ENCODE data around the gene RBM42. TPM values are rescaled to one million over a fixed set of nuclear protein-coding genes. Genes with fewer than 3 reads are reported as not detected.

The RBM42 gene
- total RNA-seq, 1 donor from 2014 or later, result 116 TPM

GRCh38 chr19:35641515-35642151 lies 12.8 kb downstream of the RBM42 start, which contains the start of gene ETV2:
TSS of gene ETV2 (plus strand) at chr19:35641745. CDS start at chr19:35642461, 716 bp downstream.
- Mint-ChIP-seq H3K4me3 (ENCODE audit: unreplicated experiment) (peak within 1 kb of the TSS; percentile 89), H3K4me1 (ENCODE audit: unreplicated experiment) (peaks cover 17% of the 10 kb centered on the region), H3K9me3 (ENCODE audit: unreplicated experiment) (no peaks in the 10 kb centered on the region), H3K27ac (ENCODE audit: unreplicated experiment) (peak within 1 kb of the TSS; percentile 52), H3K36me3 (ENCODE audit: low read depth, unreplicated experiment) (peaks cover 7% of the 10 kb centered on the region), H3K27me3 (ENCODE audit: unreplicated experiment) (peaks cover 26% of the 10 kb centered on the region)
- no peak for TF ChIP-seq CTCF (IDR thresholded peaks at IDR 0.05; ENCODE audit: unreplicated experiment)
- peak; percentile 68 for DNase-seq (ENCODE audit: low spot score)

- peak; percentile 48 for DNase-seq (ENCODE audit: low spot score)
- no peaks in the 10 kb centered on the region for H3K9me3 Mint-ChIP-seq (ENCODE audit: unreplicated experiment)
- peaks cover 17% of the 10 kb centered on the region for H3K4me1 Mint-ChIP-seq (ENCODE audit: unreplicated experiment)
- TF ChIP-seq CTCF (IDR thresholded peaks at IDR 0.05; ENCODE audit: unreplicated experiment), result no peak
- H3K27me3 Mint-ChIP-seq (ENCODE audit: unreplicated experiment), result peaks cover 26% of the 10 kb centered on the region
- H3K27ac Mint-ChIP-seq (ENCODE audit: unreplicated experiment), result peak overlapping the region; percentile 52
- peaks cover 7% of the 10 kb centered on the region for H3K36me3 Mint-ChIP-seq (ENCODE audit: low read depth, unreplicated experiment)
- H3K4me3 Mint-ChIP-seq (ENCODE audit: unreplicated experiment), result peak overlapping the region; percentile 89
These were observed 13.5 kb downstream of the RBM42 start for GRCh38 chr19:35642312-35642711.

GRCh38 chr19:35642798-35643254 lies 14.0 kb downstream of the RBM42 start:
- H3K27ac Mint-ChIP-seq (ENCODE audit: unreplicated experiment), result peak overlapping the region; percentile 72
- peaks cover 26% of the 10 kb centered on the region for H3K27me3 Mint-ChIP-seq (ENCODE audit: unreplicated experiment)
- TF ChIP-seq CTCF (IDR thresholded peaks at IDR 0.05; ENCODE audit: unreplicated experiment), result no peak
- peak; percentile 55 for DNase-seq (ENCODE audit: low spot score)
- peaks cover 7% of the 10 kb centered on the region for H3K36me3 Mint-ChIP-seq (ENCODE audit: low read depth, unreplicated experiment)
- peaks cover 17% of the 10 kb centered on the region for H3K4me1 Mint-ChIP-seq (ENCODE audit: unreplicated experiment)
- no peaks in the 10 kb centered on the region for H3K9me3 Mint-ChIP-seq (ENCODE audit: unreplicated experiment)
- H3K4me3 Mint-ChIP-seq (ENCODE audit: unreplicated experiment), result peak overlapping the region; percentile 91

GRCh38 chr19:35643255-35644205 lies 14.7 kb downstream of the RBM42 start:
- Mint-ChIP-seq H3K36me3 (ENCODE audit: low read depth, unreplicated experiment) (peaks cover 7% of the 10 kb centered on the region), H3K4me1 (ENCODE audit: unreplicated experiment) (peaks cover 18% of the 10 kb centered on the region), H3K9me3 (ENCODE audit: unreplicated experiment) (no peaks in the 10 kb centered on the region), H3K27me3 (ENCODE audit: unreplicated experiment) (peaks cover 26% of the 10 kb centered on the region), H3K4me3 (ENCODE audit: unreplicated experiment) (peak overlapping the region; percentile 91), H3K27ac (ENCODE audit: unreplicated experiment) (peak overlapping the region; percentile 72)
- TF ChIP-seq CTCF (IDR thresholded peaks at IDR 0.05; ENCODE audit: unreplicated experiment), result peak; percentile 53
- DNase-seq (ENCODE audit: low spot score), result peak; percentile 98
